ENCODE measurements around the gene MARCHF3.
"Not testable (repeated sequence)": the region's sequence is repeated elsewhere in the genome, so short reads cannot be mapped to it uniquely, and the experiment has no call there.

The MARCHF3 gene

DNA sequence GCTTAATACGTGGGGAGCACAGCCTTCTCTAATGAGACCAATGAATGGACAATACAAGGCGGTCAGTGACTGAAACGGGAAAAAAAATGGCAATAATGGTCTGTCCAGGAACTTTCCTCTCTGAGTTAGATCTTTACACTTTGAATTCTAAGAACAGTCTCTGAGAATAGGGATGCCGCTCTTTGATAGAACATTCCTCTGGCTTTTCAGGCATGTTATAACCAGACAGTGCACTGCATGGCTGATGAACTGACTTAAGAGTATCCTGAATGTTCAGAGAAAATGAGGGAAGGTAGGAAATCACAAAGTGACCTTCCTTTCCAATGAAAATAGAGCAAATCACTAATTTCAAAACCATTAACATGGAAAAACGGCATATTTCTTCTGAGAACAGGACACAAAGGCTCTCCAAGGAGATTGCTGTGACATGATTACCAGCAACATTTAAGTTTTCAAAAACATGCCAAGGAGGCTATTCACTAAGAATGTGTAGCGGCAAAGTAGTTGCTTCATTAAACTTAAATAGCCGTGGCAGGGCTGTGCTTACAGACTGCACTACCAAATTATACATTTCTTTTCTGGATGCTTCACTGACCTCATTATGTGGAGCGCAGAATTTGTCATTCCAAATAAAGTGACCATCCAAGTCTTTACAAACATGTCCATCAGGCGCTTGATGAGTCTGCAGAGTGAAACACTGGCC lies 105.9 kb downstream of the MARCHF3 start:
- in situ Hi-C loops (cut with MboI; ENCODE audit: low sequenced_read_pairs), result no loop called here

DNA sequence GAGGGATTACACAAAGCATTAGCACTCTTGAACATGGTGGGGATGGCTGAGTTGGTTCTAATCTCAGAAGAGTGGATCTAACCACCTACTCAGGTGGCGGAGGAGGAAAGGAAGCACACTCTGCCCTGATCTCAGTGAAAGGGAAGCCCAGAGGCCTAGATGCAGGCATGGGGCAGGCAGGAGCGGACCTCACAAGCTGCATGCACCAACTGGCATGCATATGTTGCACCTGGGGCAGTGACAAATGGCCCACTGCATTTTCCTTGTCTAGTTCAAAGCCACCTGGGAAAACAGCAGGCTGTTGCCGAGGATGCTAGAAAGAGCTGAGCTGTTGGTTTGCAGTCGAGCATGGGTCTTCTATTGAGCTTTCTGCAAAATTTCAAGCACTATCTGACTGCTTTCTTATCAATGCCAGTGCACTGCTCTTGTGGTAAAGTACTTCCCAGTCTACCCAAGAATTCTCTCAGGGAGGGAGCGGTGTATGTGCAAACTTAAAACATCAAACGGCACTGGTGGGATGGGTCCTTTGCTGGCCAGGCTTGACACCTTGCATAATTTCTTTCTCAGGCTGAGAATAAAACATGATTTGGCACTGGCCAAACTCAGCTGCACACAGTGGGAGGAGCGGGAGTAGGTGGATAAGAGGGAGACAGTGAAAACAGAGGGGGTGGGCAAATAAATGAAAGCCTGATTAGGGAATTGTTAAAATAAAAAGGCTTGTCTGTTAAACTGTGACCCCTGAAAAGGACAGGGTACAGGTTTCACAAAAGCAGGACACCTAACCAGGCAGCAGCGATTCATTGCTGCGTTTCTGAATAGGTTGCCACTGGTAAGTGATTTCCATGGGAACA lies 108.9 kb downstream of the MARCHF3 start:
- in situ Hi-C loops (cut with MboI; ENCODE audit: low sequenced_read_pairs), result no loop called here

DNA sequence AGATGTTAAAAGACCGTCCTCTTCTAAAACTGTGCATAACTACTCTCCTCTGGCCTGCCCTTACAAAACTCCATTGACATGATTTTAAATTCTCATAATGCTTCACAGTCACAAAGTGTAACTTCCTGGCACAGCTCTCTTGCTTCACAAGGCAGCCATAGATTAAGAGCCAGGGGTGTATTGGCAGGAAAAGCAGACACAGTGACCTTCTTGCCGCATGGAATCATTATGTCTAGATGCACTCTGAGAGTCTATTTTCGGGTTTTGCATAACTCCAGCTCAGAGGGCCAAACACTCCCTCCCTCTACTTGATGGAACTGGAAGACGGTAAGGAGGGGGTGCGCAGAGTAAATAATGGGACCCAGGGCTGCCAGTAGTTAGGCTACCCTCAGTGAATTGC lies 110.1 kb downstream of the MARCHF3 start:
- in situ Hi-C loops (cut with MboI; ENCODE audit: low sequenced_read_pairs), result no loop called here

DNA sequence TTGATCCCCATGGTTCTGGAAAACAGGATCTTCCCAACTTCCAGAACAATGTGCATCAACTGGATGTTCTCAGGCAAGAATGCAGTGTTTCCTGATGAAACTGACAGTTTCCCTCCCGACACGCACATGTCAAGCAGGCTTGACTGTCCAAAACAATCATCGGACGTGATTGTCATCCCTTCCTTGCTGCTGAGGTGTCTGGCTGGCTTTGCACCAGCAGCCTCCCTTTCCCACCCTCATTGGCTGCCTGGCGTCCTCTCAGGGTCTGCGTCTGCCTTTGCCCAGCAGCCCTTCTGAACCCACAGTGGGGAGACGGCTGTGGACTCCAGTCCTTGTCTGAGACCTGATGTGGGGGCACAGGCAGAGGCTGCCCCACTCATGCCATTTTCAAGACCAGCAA lies 110.8 kb downstream of the MARCHF3 start:
- in situ Hi-C loops (cut with MboI; ENCODE audit: low sequenced_read_pairs), result no loop called here

DNA sequence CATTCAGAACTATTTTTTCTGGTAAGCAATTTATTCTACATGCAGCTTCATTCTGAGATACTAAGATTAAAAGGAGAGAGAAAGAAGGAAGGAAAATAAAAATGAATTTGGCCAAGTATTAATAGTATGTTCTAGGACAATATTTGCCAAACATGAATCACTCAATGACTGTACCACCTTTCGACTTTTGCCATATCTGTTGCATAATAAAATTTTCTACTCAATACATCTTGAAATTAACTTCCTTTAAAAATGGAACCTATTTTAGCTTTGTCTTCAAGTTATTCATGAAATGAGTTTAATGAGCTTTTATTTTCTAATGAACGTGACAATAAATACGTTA lies 111.8 kb downstream of the MARCHF3 start:
- in situ Hi-C loops (cut with MboI; ENCODE audit: low sequenced_read_pairs), result no loop called here

DNA sequence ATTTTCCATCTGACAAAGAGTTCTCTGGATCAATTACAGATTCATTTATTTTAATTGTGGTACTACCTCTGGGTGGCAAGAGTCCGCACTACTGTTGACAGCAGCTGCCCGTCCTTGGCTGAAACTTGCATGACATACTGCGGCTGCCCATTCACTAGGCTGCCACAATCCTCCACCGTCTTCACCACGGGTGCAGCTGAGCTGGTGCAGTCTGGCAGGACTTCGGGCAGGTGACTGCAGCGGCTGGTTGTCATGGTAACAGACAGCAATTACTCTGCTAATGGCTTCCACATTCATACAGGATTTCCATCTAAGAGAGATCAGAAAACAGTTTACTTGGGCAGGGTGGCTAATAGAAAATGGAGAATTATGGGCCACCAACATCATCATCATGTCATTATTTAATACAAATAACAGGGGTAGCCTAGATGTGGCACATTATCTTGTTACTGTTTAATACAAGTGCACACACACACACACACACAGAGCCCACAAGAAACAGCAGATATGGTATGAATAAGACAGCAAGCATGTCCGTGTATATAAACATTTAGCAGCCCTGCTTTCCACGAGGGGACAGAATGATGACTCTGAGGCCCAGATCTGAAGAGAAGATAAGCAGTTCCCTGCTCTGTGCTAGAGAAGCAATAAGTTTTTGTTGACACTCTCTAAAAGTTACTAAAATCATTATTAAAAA lies 112.3 kb downstream of the MARCHF3 start:
- in situ Hi-C loops (cut with MboI; ENCODE audit: low sequenced_read_pairs), result no loop called here

DNA sequence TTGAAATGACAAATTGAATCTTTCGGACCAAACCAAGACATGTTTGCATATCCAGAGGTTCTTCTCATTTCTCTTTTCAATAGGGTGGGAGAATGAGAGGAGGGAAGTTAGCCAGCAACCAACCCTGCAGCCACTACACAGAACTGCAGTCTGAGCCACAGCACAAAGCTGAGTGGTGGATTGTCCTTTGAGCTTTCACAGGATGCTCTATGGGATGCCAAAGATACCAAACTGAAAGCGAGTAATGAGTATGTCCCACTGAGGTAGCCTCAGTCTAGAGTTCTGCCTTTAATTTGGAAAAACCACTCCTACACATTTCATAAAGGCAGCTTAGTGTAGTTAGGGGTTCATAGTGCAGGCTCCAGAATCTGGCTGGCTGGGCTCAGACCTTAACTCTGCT lies 114.9 kb downstream of the MARCHF3 start:
- in situ Hi-C loops (cut with MboI; ENCODE audit: low sequenced_read_pairs), result no loop called here

DNA sequence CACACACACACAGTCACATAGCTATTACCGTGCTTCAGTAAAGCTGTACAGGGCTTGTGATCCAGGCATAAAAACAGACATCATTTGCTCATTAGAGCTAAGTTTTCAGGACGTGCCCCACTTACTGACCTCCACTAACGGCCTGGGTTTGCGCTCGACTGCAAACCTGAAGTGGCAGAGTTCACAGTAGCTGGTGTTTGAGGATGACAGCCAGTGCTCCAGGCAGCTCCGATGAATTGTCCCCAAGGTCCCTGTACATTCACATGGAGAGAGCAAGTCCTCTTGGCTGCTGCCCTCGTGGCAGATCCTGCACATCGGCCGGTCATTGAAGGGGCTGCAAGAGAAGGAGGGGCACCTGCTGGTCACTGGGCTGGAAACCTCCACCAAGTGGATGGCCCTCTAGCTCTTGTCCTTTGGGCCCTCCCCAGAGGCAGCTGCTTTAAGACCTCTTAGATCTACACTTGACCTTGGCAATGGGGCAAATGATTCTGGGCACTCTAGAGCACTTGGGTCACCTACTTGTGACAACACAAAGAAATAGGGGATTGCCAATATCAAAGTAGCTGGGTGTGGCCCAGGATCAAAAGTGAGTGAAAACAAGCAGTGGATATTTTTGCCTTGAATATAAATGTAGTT lies 115.4 kb downstream of the MARCHF3 start:
- in situ Hi-C loops (cut with MboI; ENCODE audit: low sequenced_read_pairs), result no loop called here

DNA sequence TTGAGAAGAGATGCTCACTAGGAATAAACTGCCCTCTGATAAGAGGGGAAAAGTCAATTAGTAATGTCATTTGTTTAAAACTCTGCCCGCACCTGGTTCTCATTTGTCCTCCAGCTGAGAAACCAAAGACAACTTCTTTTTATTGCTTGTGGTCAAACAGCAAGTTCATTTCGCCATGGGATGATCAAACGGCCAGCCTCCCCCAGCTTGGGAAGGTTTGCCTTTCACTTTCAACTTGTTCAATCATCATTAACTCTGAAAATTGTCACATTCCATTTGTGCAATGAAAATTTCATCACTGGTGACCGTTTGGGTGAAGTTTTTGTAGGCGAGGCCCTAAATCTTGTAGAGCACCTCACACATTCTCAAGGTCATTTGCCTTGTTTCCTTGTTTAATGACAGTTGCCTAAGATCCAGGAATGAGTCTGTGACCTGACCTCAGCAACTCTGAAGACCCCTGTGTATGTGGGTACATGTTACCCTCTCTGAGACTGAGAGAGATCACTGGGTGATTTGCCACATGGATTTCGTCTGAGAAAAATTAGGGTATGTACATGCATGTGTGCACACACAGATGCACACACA lies 117.7 kb downstream of the MARCHF3 start:
- in situ Hi-C loops (cut with MboI; ENCODE audit: low sequenced_read_pairs), result no loop called here

DNA sequence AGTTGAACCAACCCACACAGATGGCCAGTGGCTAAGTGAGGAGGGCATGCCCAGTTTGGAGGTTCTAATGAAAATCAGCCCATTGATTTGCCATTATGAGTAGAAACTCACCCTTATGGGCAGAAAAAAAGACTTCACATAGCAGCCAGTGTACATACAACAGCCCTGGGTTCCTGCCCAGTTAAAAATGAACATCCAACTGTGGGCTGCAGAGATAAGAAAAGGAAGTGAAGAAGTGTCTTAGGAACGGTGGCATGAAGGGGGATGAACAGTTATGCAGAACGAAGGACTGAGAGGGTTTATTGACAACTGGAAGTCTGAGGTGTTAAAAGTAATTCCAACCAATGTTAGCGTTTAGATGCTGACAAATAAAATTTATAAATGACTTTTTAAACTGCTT lies 118.4 kb downstream of the MARCHF3 start:
- in situ Hi-C loops (cut with MboI; ENCODE audit: low sequenced_read_pairs), result no loop called here

DNA sequence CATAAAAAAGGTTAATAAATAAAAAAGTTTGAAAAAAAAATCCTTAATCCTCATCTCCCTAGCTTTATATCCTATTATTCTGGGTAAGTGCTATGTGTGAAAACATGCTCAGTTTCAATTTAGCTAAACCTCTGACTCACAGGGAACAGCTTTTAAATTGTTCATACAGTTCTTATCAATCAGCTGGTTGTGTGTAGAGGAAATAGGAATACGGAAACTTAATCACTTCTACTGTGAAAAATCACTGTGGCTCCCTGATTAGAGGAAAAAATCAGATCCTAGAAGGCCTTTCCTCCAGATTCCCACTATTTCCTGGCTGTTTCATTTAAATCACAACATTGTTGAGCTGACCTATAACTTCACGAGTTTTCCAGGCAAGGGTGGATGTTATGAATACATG lies 120.5 kb downstream of the MARCHF3 start:
- in situ Hi-C loops (cut with MboI; ENCODE audit: low sequenced_read_pairs), result no loop called here

DNA sequence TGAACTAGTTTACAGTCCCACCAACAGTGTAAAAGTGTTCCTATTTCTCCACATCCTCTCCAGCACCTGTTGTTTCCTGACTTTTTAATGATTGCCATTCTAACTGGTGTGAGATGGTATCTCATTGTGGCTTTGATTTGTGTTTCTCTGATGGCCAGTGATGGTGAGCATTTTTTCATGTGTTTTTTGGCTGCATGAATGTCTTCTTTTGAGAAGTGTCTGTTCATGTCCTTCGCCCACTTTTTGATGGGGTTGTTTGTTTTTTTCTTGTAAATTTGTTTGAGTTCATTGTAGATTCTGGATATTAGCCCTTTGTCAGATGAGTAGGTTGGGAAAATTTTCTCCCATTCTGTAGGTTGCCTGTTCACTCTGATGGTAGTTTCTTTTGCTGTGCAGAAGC lies 126.0 kb downstream of the MARCHF3 start:
- in situ Hi-C loops (cut with MboI; ENCODE audit: low sequenced_read_pairs), result not testable (repeated sequence)

DNA sequence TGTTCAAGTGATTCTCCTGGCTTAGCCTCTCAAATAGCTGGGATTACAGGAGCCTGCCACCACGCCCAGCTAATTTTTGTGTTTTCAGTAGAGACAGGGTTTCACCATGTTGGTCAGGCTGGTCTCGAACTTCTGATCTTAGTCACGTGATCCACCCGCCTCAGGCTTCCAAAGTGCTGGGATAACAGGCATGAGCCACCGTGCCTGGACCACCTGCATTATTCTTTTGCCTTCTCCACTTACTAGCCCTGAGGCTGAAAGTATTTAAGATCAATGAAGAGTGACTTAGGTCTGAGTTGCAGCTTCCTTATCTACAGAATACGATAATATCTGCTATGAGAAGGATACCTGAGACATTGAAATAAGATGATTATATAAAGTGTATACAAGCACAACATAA lies 129.6 kb downstream of the MARCHF3 start:
- in situ Hi-C loops (cut with MboI; ENCODE audit: low sequenced_read_pairs), result no loop called here

DNA sequence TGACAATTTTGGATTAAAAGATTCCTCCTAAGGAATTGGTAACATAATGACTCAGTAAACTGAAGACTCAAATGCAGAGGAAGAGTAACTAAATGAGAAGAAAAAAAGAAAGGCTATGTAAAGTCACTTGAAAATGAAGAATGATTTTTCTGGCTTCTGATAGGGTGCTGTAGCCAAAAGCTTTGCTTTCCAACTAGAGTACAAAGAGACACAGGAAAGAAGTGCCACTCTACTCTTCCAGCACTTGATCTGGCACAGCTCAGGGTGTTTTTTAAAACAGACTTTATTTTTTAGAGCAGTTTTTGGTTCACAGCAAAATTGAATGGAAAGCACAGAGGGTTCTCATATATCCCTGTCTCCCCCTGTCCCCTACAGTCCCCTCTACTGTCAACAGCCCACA lies 130.9 kb downstream of the MARCHF3 start:
- in situ Hi-C loops (cut with MboI; ENCODE audit: low sequenced_read_pairs), result no loop called here

DNA sequence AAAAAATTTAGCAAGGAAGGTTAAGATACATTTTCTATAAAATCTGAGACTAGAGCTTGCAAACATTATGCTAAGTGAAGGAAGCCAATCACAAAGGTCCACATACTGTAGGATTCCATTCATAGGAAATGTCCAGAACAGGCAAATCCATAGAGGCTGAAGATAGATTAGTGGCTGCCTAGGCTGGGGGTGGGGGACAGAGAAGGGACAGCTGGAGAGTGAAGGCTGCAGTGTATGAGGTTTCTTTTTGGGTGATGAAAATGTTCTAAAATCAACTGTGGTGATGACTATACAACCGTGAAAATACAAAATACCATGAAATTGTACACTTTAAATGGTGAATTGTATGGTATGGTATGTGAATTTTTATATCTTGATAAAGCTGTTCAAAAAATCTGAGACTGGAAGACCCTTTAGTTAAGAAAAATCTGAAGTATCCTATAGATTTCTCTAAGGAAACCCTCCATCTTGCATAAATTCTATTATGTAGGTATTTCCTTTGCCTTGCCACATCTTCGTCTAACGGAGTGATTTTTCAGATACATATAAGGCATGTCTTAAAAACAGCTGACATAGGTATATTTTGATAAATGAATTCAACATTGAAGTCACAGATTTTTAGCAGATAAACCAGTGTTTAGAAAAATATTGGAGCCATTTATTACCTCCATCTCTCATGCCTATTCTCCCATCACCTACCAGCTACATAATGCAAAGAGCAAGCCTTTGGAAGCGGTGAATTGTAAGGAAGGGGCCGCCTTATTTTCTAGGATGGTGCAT lies 132.3 kb downstream of the MARCHF3 start:
- in situ Hi-C loops (cut with MboI; ENCODE audit: low sequenced_read_pairs), result no loop called here

DNA sequence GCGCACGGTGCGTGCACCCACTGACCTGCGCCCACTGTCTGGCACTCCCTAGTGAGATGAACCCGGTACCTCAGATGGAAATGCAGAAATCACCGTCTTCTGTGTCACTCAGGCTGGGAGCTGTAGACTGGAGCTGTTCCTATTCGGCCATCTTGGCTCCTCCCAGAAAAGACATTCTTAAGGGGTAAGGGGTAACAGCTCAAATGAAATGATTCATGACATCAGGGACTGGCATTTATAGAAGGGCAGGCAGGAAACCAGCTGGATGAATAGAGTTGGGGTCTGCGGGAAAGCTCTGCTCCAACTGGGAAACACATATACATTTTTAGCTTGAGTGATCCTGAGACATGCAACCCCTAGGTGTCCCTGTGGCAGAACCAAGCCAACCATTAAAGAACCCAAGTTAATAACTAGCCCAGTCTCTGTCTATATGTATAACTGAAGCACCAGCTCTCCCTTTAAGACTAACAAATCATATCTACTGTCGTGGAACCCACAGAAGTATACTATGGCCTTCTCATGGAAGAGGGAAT lies 134.1 kb downstream of the MARCHF3 start:
- in situ Hi-C loops (cut with MboI; ENCODE audit: low sequenced_read_pairs), result no loop called here

DNA sequence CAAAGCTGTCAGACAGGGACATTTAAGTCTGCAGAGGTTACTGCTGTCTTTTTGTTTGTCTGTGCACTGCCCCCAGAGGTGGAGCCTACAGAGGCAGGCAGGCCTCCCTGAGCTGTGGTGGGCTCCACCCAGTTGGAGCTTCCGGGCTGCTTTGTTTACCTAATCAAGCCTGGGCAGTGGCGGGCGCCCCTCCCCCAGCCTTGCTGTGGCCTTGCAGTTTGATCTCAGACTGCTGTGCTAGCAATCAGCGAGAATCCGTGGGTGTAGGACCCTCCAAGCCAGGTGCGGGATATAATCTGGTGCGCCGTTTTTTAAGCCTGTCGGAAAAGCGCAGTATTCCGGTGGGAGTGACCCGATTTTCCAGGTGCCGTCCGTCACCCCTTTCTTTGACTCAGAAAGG lies 134.6 kb downstream of the MARCHF3 start:
- in situ Hi-C loops (cut with MboI; ENCODE audit: low sequenced_read_pairs), result not testable (repeated sequence)

DNA sequence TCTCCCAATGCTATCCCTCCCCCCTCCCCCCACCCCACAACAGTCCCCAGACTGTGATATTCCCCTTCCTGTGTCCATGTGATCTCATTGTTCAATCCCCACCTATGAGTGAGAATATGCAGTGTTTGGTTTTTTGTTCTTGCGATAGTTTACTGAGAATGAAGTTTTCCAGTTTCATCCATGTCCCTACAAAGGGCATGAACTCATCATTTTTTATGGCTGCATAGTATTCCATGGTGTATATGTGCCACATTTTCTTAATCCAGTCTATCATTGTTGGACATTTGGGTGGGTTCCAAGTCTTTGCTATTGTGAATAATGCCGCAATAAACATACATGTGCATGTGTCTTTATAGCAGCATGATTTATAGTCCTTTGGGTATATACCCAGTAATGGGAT lies 139.9 kb downstream of the MARCHF3 start:
- in situ Hi-C loops (cut with MboI; ENCODE audit: low sequenced_read_pairs), result not testable (repeated sequence)

DNA sequence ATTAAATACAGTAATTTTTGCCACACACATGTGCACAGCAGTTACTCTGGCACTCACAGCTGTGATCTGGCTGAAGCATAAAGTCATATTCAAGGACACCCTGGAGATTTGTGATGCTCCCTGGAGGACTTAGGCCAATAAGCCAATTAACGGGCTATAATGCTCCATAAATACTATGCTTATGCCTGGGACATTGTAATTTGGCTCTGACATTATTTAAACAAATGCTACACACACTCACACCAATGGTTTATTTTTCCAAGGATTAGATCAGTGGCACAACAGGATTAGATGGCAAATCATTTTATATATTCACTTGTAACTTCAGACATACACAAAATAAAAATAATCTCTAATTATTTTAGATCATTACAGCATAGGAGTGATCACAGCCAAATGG lies 142.2 kb downstream of the MARCHF3 start:
- in situ Hi-C loops (cut with MboI; ENCODE audit: low sequenced_read_pairs), result no loop called here

DNA sequence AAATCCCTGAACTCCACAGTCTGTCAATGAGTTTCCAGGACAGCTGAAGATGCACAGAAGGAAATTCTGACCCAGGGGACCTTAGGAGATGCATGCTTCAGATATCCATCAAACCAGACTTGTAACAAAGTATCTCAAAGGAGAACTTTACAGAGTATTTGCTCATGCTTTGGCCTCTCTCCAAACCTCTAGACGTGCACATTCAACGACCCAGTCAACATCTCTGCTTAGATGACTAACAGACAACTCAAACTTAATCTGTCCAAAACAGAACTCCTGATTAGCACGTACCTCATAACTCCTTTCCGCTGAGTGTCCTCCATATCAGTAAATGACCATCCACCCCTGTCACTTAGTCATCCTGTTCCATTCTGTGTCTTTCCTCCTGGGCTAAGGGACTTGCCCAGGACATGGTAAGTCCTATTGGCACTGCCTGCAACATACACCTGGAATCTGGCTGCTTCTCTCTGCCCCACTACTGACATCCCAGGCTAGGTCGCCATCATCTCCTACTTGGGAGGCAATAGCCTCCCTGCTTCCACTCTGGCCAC lies 146.0 kb downstream of the MARCHF3 start:
- in situ Hi-C loops (cut with MboI; ENCODE audit: low sequenced_read_pairs), result no loop called here
